B cell (primary cell): ENCODE results near the gene CDX1.

Source experiments
- EZH2 ChIP-seq: IDR thresholded peaks from 2 replicates; pipeline ENCODE4 v1.6.1; 2012; ENCODE audit warnings: borderline replicate concordance, low read depth, mild to moderate bottlenecking, moderate library complexity, low read length; ENCODE audit not compliant: insufficient read depth, poor library complexity, severe bottlenecking
- TF ChIP-seq, protein P1 (sequence below): fragments of 200-600 bp; IDR thresholded peaks from one replicate; pipeline ENCODE4 v1.8.0; 2022; ENCODE audit warnings: antibody characterized with exemption, mild to moderate bottlenecking

DNA sequence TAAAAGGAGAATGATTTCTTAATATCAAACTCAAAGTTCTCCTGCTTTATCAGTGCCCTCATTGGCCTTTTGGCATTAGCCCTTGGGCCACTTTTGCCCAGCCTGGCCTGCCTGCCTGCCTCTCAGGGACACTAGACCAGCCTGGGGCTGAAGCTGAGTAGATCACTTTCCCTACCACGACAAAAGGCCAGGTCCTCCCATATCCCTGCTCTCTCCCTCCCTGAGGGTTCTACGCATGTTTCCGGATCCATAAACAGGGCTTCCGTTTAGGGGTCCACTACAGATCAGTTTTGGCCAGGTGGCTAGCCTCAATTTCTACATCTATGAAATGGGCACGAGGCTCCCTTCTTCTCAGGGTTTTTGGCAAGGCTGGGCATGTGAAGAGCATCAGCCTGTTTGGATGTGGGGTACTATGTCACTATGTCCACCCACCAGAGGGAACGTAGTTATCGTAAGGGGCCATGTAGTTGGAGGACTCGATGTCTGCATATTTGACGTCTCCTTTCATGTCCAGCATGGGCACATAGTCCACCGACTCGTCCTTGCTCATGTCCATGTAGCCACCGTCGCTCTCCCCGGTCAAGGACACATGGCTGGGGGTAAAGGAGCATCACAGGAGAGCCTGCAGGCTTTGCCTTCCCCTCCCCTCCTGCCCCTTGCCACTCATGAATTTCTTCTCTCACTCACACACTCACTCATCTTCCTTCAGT is 45.0 kb upstream of the CDX1 start:
- TF ChIP-seq, protein P1, sequence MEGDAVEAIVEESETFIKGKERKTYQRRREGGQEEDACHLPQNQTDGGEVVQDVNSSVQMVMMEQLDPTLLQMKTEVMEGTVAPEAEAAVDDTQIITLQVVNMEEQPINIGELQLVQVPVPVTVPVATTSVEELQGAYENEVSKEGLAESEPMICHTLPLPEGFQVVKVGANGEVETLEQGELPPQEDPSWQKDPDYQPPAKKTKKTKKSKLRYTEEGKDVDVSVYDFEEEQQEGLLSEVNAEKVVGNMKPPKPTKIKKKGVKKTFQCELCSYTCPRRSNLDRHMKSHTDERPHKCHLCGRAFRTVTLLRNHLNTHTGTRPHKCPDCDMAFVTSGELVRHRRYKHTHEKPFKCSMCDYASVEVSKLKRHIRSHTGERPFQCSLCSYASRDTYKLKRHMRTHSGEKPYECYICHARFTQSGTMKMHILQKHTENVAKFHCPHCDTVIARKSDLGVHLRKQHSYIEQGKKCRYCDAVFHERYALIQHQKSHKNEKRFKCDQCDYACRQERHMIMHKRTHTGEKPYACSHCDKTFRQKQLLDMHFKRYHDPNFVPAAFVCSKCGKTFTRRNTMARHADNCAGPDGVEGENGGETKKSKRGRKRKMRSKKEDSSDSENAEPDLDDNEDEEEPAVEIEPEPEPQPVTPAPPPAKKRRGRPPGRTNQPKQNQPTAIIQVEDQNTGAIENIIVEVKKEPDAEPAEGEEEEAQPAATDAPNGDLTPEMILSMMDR: no peak
- no peak for TF ChIP-seq EZH2
